Stimulated activated CD4-positive, alpha-beta T cell treated with anti-CD3 and anti-CD28 coated beads, Interleukin-1b, Interleukin-23, amount 100 ng/mL, for 4 hours (primary cell): ENCODE data around the gene MOCS3.

Source experiments
- DNase-seq, 2 donors: peaks; one replicate each; pipeline ENCODE4 v3.0.0-alpha.2; 2020; ENCODE audit warnings: low read depth in 2 of 2

The MOCS3 gene

DNA sequence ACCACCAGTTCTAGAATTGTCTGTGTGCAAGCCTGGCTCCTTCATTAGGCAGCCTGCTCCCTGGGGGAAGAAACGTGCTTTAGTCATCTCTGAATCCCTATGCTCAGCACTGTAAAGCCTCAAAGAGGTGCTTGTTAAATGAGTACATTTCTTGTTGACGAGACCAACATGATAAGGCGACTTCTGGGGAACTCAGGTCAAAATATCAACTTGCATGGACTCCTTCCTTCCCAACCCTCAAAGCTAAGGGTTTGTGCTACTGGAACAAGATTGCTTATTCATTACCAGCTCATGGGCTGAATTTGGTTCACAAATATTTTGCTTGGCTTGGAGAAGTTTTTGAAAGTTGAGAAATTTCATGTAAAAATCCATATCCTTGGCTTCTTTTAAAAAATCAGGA is 53.7 kb downstream of the MOCS3 start:
- DNase-seq: no peak
